Endothelial cell (in vitro differentiated cells): ENCODE data around the gene PRSS56. TPM values are rescaled to one million over a fixed set of nuclear protein-coding genes. Genes with fewer than 3 reads are reported as not detected.

Experiments
- DNase-seq: peaks from one replicate; pipeline ENCODE4 v3.0.0; 2021; ENCODE audit warnings: low spot score
- H3K27ac Mint-ChIP-seq: one replicate; pipeline ENCODE4 v1.8.0; 2021; ENCODE audit warnings: mixed read lengths, inconsistent platforms; ENCODE audit not compliant: unreplicated experiment
- H3K27me3 Mint-ChIP-seq: one replicate; pipeline ENCODE4 v1.8.0; 2021; ENCODE audit warnings: mild to moderate bottlenecking, moderate library complexity, mixed read lengths, inconsistent platforms; ENCODE audit not compliant: unreplicated experiment
- H3K36me3 Mint-ChIP-seq: one replicate; pipeline ENCODE4 v1.8.0; 2021; ENCODE audit warnings: mild to moderate bottlenecking, low read depth, mixed read lengths, inconsistent platforms; ENCODE audit not compliant: unreplicated experiment
- H3K4me1 Mint-ChIP-seq: one replicate; pipeline ENCODE4 v1.8.0; 2021; ENCODE audit warnings: mild to moderate bottlenecking, mixed read lengths, inconsistent platforms; ENCODE audit not compliant: unreplicated experiment
- H3K4me3 Mint-ChIP-seq: one replicate; pipeline ENCODE4 v1.8.0; 2021; ENCODE audit warnings: mild to moderate bottlenecking, mixed read lengths, inconsistent platforms; ENCODE audit not compliant: unreplicated experiment
- H3K9me3 Mint-ChIP-seq: one replicate; pipeline ENCODE4 v1.8.0; 2021; ENCODE audit warnings: mixed read lengths, inconsistent platforms; ENCODE audit not compliant: unreplicated experiment
- CTCF ChIP-seq: fragments of 200-600 bp; sonication (generic); IDR thresholded peaks from one replicate; pipeline ENCODE4 v1.5.0; 2021; ENCODE audit warnings: antibody characterized with exemption; ENCODE audit not compliant: unreplicated experiment
- total RNA-seq: library from RNA; stranded (reverse); fragmentation: NEBNext Ultra II Directional; extraction: Animal tissue kit (Norgen Biotek cat#: 25700); gene quantifications from one replicate; pipeline ENCODE4 v1.2.1, GENCODE V29; 2021; ENCODE audit not compliant: unreplicated experiment

The PRSS56 gene
- total RNA-seq, 1 donor from 2014 or later = not detected

- peaks cover 5% of the 10 kb centered on the region for H3K4me1 Mint-ChIP-seq
- H3K27me3 Mint-ChIP-seq = peaks cover 6% of the 10 kb centered on the region
- peaks cover 8% of the 10 kb centered on the region for H3K36me3 Mint-ChIP-seq
- TF ChIP-seq CTCF = no peak
- H3K9me3 Mint-ChIP-seq = peaks cover 3% of the 10 kb centered on the region
- no peak within 1 kb of the TSS for H3K4me3 Mint-ChIP-seq
- H3K27ac Mint-ChIP-seq = no peak within 1 kb of the TSS
- DNase-seq = no peak
Measured at GRCh38 chr2:232539298-232540231, 19.4 kb downstream of the PRSS56 start, which contains the start of gene CHRNG. Gene CHRNG, plus strand, starts transcription at chr2:232539692. Its CDS starts 56 bp downstream, at chr2:232539748.

GRCh38 chr2:232540441-232541041, 20.4 kb downstream of the PRSS56 start:
- Mint-ChIP-seq H3K27ac (no peak overlapping the region), H3K9me3 (peaks cover 3% of the 10 kb centered on the region), H3K36me3 (peaks cover 8% of the 10 kb centered on the region), H3K4me1 (peaks cover 5% of the 10 kb centered on the region), H3K27me3 (peaks cover 7% of the 10 kb centered on the region), H3K4me3 (no peak overlapping the region)
- DNase-seq = no peak
- TF ChIP-seq CTCF = no peak

- H3K27ac Mint-ChIP-seq = no peak overlapping the region
- TF ChIP-seq CTCF = no peak
- H3K36me3 Mint-ChIP-seq = peaks cover 12% of the 10 kb centered on the region
- H3K4me3 Mint-ChIP-seq = no peak overlapping the region
- peaks cover 5% of the 10 kb centered on the region for H3K4me1 Mint-ChIP-seq
- H3K27me3 Mint-ChIP-seq = peaks cover 5% of the 10 kb centered on the region
- DNase-seq = no peak
- H3K9me3 Mint-ChIP-seq = peaks cover under 1% of the 10 kb centered on the region
Measured at GRCh38 chr2:232541195-232541960, 21.2 kb downstream of the PRSS56 start.

- DNase-seq = no peak
- Mint-ChIP-seq H3K27ac (no peak overlapping the region), H3K27me3 (peaks cover 6% of the 10 kb centered on the region), H3K4me1 (peaks cover 5% of the 10 kb centered on the region), H3K36me3 (peaks cover 12% of the 10 kb centered on the region), H3K4me3 (no peak overlapping the region), H3K9me3 (no peaks in the 10 kb centered on the region)
- no peak for TF ChIP-seq CTCF
Measured at GRCh38 chr2:232541961-232542714, 21.9 kb downstream of the PRSS56 start.
